Aorta (tissue), 5 donors: Measurements from ENCODE around the gene RPS18. TPM values are rescaled to one million over a fixed set of nuclear protein-coding genes. Genes with fewer than 3 reads are reported as not detected.
A peak's percentile ranks its signal among the peaks of the same experiment; 100 is the strongest.

Source experiments
- ATAC-seq: fragments of 200-7000 bp; cut with Tn5 transposase; one replicate; pipeline ENCODE4 v1.9.1; 2022; ENCODE audit warnings: moderate library complexity; ENCODE audit not compliant: low FRiP score
- DNase-seq, 2 donors: peaks; one replicate each; pipeline ENCODE4 v3.0.0-alpha.2; 2020
- H3K27ac ChIP-seq, 2 donors: one replicate each; pipeline ENCODE4 v1.5.1; 2013; ENCODE audit warnings: low read length in 2 of 2, mild to moderate bottlenecking in 2 of 2, moderate library complexity in 2 of 2, control low read depth in 1 of 2, inconsistent platforms in 1 of 2, low read depth in 1 of 2
- H3K27me3 ChIP-seq, 2 donors: one replicate each; pipeline ENCODE4 v1.6.1; 2013; ENCODE audit warnings: control low read depth in 1 of 2, low read length in 1 of 2, mild to moderate bottlenecking in 1 of 2, moderate library complexity in 1 of 2; ENCODE audit not compliant: insufficient read depth in 2 of 2, control insufficient read depth in 1 of 2
- H3K36me3 ChIP-seq, 2 donors: one replicate each; pipeline ENCODE4 v1.6.1; 2013; ENCODE audit warnings: control low read depth in 1 of 2, low read length in 1 of 2, mild to moderate bottlenecking in 1 of 2; ENCODE audit not compliant: insufficient read depth in 2 of 2, control insufficient read depth in 1 of 2
- H3K4me1 ChIP-seq, 2 donors: one replicate each; pipeline ENCODE4 v1.6.1; 2013; ENCODE audit warnings: low read length in 2 of 2, control low read depth in 1 of 2, mild to moderate bottlenecking in 1 of 2, moderate library complexity in 1 of 2; ENCODE audit not compliant: insufficient read depth in 2 of 2, control insufficient read depth in 1 of 2
- H3K4me3 ChIP-seq, 2 donors: one replicate each; pipeline ENCODE4 v1.5.1; 2013; ENCODE audit warnings: low read length in 2 of 2, control low read depth in 1 of 2, mild to moderate bottlenecking in 1 of 2
- H3K9me3 ChIP-seq: one replicate; pipeline ENCODE4 v1.6.1; 2013; ENCODE audit warnings: mild to moderate bottlenecking, low read length; ENCODE audit not compliant: control insufficient read depth
- WGBS, 2 donors: extraction: QIAGEN DNeasy Blood & Tissue Kit; methylation state at CpG; one replicate each; pipeline ENCODE4 v1.1.7; 2013; 5-methylcytosine and 5-hydroxymethylcytosine counted together
- intact Hi-C, 2 donors: fragments of 100-400 bp; cut with DNase I; formaldehyde crosslinking; loops; one replicate each; pipeline versions ENCODE4 v1.14.2 to v1.15.0; 2022
- microRNA-seq, 2 donors: library from miRNA; unstranded; fragments of <30 nt; microRNA quantifications; one replicate each; pipeline ENCODE4 v1.2.0, GENCODE V29; 2020
- polyA plus RNA-seq, 2 donors: library from polyadenylated mRNA; stranded (reverse); fragments of 200-250 nt; gene quantifications; one replicate each; pipeline ENCODE4 v1.2.3, GENCODE V29; 2013
- total RNA-seq, 2 donors: library from RNA; stranded (reverse); fragmentation: NEBNext Ultra II Directional; extraction: Animal tissue kit (Norgen Biotek cat#: 25700); gene quantifications; one replicate each; pipeline ENCODE4 v1.2.1, GENCODE V29; 2021
- donor health status: healthy with polysubstance abuse.
- donor health status: Bipolar disorder and iron deficiency.
- donor health status: DM: no; HTN: no; CAD: no.
- donor health status: DM: no; HTN: no; CAD: no.
- donor health status: DM: yes; HTN: yes; CAD: no.

The RPS18 gene
- total and polyA plus RNA-seq, 4 donors: 1,497 to 5,431 (median 2,893) TPM

DNA sequence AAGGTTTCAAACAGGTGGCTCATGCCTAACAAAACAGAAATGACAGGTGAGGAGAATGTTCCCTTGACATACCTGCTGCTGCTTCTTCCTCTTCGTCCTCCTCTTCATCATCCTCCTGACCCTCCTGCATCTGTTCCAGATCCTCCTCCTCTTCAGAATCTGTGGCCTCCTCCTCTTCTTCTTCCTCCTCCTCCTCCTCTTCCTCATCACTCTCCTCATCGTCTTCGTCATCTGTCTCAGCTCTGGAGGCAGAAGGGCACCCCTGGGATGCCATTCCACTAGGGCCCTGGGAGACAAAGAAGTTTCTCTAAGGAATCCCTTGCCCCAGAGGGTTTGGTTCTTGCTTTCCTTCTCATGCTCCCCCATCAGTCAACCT lies 48.1 kb downstream of the RPS18 start:
- no peaks in the 10 kb centered on the region for H3K9me3 ChIP-seq
- no peak for DNase-seq
- no peak overlapping the region for H3K4me3 ChIP-seq
- H3K27me3 ChIP-seq: no peaks in the 10 kb centered on the region
- intact Hi-C loops: loop anchor here in 1 of 2 donors (2.0 kb wide), 1 partner anchor 97 kb away; no protein-coding TSS in a partner anchor
- H3K36me3 ChIP-seq: peaks cover 0 to 2% of the 10 kb centered on the region in 2 donors
- no peak for ATAC-seq
- H3K27ac ChIP-seq: peak overlapping the region; percentile 16 to 28
- H3K4me1 ChIP-seq: peaks cover 0 to 4% of the 10 kb centered on the region in 2 donors
- WGBS, 2 donors: 78 to 85% methylated on average over 3 of the region's 3 CpGs

DNA sequence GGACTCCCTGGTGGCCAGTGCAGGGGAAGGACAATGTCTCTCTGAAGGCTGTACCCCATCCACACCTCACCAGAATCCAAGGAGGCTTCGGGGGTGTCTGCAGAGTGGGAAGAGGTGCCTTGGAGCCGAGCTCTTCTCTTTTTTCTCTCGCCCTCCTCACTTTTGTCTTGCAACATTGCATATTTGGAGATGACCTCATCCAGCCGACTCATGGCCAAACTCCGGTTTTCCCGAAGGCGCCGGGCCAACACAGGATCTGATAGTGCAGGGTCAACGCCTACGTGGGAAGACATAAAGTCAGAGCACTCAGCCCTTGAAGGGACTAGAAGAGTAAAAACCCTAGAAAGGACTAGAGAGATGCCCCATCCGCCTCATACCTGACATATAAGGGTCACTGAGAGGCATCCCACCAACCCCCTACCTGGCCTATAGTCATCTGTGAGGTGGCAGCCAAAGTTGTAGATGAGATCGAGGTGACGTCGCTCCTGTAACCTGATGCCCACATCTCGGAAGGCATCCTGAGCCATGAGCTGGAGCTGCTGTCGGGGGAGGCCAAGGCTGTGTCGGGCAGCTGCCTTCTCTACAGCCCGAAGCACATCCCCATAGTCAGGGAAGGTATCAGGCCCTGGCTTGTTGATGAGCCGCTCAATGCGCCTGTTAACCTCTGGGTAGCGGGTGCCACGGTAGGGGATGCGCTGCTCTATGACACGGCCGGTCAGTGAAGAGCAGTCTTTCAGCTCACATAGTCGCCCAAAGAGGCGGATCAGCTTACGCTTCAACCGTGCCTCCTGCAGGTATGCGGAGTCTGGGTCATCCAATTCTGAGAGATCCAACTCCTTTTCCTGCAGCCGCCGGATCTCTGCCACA lies 48.7 kb downstream of the RPS18 start:
- Histone ChIP-seq H3K36me3 (peaks cover 0 to 2% of the 10 kb centered on the region in 2 donors), H3K27ac (peak overlapping the region; percentile 16 to 28), H3K4me3 (no peak overlapping the region), H3K4me1 (peaks cover 0 to 4% of the 10 kb centered on the region in 2 donors), H3K27me3 (no peaks in the 10 kb centered on the region), H3K9me3 (no peaks in the 10 kb centered on the region)
- intact Hi-C loops: loop anchor here in 1 of 2 donors (2.0 kb wide), 1 partner anchor 96 kb away; no protein-coding TSS in a partner anchor
- no peak for ATAC-seq
- DNase-seq: peak; percentile 89 to 91
- 58 to 62% methylated on average over 32 of the region's 32 CpGs for WGBS, 2 donors

DNA sequence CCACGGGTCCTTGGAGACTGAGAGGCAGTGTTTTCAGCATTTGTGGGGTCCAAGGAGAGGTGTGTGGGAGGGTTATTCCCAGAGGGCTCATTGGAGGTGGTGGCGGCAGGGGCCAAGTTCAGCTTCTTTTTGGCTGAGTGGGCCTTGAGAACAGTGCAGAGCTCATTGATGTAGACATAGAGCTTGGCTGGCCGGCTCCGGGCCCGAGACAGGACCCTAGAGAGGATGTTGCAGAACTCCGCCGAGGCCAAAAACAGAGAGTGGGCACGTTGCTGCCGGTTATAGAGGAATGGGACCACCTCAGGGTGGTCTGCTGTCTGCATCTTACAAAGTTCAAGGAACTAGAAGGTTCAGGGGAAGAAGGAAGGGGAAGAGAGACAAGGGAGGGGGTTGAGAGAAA lies 49.4 kb downstream of the RPS18 start:
- intact Hi-C loops: loop anchor here in 1 of 2 donors (2.0 kb wide), 1 partner anchor 96 kb away; no protein-coding TSS in a partner anchor
- no peaks in the 10 kb centered on the region for H3K9me3 ChIP-seq
- no peak overlapping the region for H3K27ac ChIP-seq
- H3K36me3 ChIP-seq: peaks cover 0 to 2% of the 10 kb centered on the region in 2 donors
- ATAC-seq (no peak), DNase-seq (no peak)
- no peak overlapping the region for H3K4me3 ChIP-seq
- peaks cover 0 to 4% of the 10 kb centered on the region in 2 donors for H3K4me1 ChIP-seq
- WGBS, 2 donors: 68 to 73% methylated on average over 9 of the region's 9 CpGs
- H3K27me3 ChIP-seq: no peaks in the 10 kb centered on the region

DNA sequence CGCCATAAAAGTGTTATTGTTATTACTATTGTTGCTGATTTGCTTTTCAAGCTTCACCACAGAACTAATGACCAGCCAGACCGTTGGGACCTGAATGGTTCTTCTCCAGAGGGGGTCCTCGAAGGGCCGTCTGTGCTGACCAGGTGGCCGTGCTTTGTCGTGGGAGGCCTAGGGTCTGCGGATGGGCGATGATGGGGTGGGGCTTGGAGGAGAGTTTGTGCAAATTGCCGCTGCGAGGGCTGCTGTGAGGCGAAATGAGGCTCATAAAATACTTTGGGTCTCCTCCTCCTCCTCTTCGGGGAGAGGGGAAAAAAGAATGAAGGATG lies 51.7 kb downstream of the RPS18 start:
- no peaks in the 10 kb centered on the region for H3K27me3 ChIP-seq
- peaks cover 0 to 4% of the 10 kb centered on the region in 2 donors for H3K4me1 ChIP-seq
- H3K27ac ChIP-seq: peak overlapping the region in 1 of 2 donors; percentile 41
- peaks cover 0 to 2% of the 10 kb centered on the region in 2 donors for H3K36me3 ChIP-seq
- peak overlapping the region; percentile 43 to 48 for H3K4me3 ChIP-seq
- intact Hi-C loops: no loop called here
- ATAC-seq: no peak
- WGBS, 2 donors: 2 to 3% methylated on average over 12 of the region's 12 CpGs
- H3K9me3 ChIP-seq: no peaks in the 10 kb centered on the region
- DNase-seq: no peak

DNA sequence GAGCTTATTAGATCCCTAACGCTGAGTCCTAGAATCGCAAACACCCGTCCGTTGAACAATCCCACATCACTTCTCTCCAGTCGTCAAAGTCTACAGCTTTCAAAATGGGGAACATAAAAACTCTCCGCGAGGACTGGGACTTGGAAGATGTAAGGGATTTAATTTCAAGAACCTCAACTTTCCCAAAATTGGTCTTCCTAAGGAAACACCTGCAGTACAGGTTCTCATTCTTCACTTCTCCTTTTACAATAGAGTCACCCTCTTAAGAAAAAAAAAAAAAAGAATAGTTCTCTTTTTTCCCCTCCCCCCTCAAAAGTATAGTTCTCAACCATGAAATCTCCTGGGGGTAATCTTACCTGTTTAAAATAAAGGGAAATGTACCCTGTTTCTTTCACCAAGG lies 52.2 kb downstream of the RPS18 start:
- WGBS, 2 donors: 19 to 32% methylated on average over 7 of the region's 7 CpGs

More for the DNA sequence above, 52.2 kb downstream of the RPS18 start:
- no peak for ATAC-seq
- H3K9me3 ChIP-seq: no peaks in the 10 kb centered on the region
- H3K4me3 ChIP-seq: no peak overlapping the region
- H3K27ac ChIP-seq: no peak overlapping the region
- intact Hi-C loops: no loop called here
- peaks cover 0 to 2% of the 10 kb centered on the region in 2 donors for H3K36me3 ChIP-seq
- DNase-seq: no peak
- H3K4me1 ChIP-seq: peaks cover 0 to 4% of the 10 kb centered on the region in 2 donors
- H3K27me3 ChIP-seq: no peaks in the 10 kb centered on the region

Small RNA genes within 50 kb of the gene (microRNA-seq; reads per million reads assigned to microRNA genes)
- gene MIR6834 (0 to 0.99 reads per million in 2 donors), gene MIR6873 (0 reads per million in 2 donors)

Other genes with a start within 250 kb of the RPS18 start
- gene HLA-DPA1, start 198.4 kb upstream of the RPS18 start, total RNA-seq: 100 to 1,000 TPM; 122 to 203 TPM
- 10 to 100 TPM; 18.6 to 74.9 TPM for gene HLA-DPA1, start 198.4 kb upstream of the RPS18 start, polyA plus RNA-seq
- 100 to 1,000 TPM in 1 of 2 donors, 10 to 100 TPM in 1; 98.9 to 215 TPM for gene HLA-DPB1, start 196.1 kb upstream of the RPS18 start, total RNA-seq
- gene HLA-DPB1, start 196.1 kb upstream of the RPS18 start, polyA plus RNA-seq: 100 to 1,000 TPM in 1 of 2 donors, 10 to 100 TPM in 1; 45.4 to 113 TPM
- 1 to 10 TPM; 1.6 to 1.7 TPM for gene COL11A2, start 79.6 kb upstream of the RPS18 start, total RNA-seq
- 1 to 10 TPM in 1 of 2 donors, under 1 TPM in 1; 0.13 to 3.6 TPM for gene COL11A2, start 79.6 kb upstream of the RPS18 start, polyA plus RNA-seq
- gene RXRB, start 71.4 kb upstream of the RPS18 start, total RNA-seq: 10 to 100 TPM; 51.6 to 55.4 TPM
- 100 to 1,000 TPM in 1 of 2 donors, 10 to 100 TPM in 1; 14.1 to 120 TPM for gene RXRB, start 71.4 kb upstream of the RPS18 start, polyA plus RNA-seq
- gene SLC39A7, start 71.2 kb upstream of the RPS18 start, total RNA-seq: 10 to 100 TPM; 86.9 to 90.3 TPM
- 100 to 1,000 TPM in 1 of 2 donors, 10 to 100 TPM in 1; 59.7 to 102 TPM for gene SLC39A7, start 71.2 kb upstream of the RPS18 start, polyA plus RNA-seq
- gene HSD17B8, start 67.4 kb upstream of the RPS18 start, total RNA-seq: 1 to 10 TPM; 2.7 to 4.4 TPM
- 1 to 10 TPM; 4.4 to 8.8 TPM for gene HSD17B8, start 67.4 kb upstream of the RPS18 start, polyA plus RNA-seq
- gene RING1, start 63.6 kb upstream of the RPS18 start, total RNA-seq: 10 to 100 TPM; 34.1 to 38.1 TPM
- gene RING1, start 63.6 kb upstream of the RPS18 start, polyA plus RNA-seq: 10 to 100 TPM; 26.4 to 64.0 TPM
- gene VPS52, start 199 bp upstream of the RPS18 start, total RNA-seq: 10 to 100 TPM; 32.1 to 51.4 TPM
- gene VPS52, start 199 bp upstream of the RPS18 start, polyA plus RNA-seq: 10 to 100 TPM; 16.0 to 66.6 TPM
- 10 to 100 TPM; 12.7 to 14.3 TPM for gene B3GALT4, start 5.0 kb downstream of the RPS18 start, total RNA-seq
- 10 to 100 TPM in 1 of 2 donors, 1 to 10 TPM in 1; 8.3 to 17.0 TPM for gene B3GALT4, start 5.0 kb downstream of the RPS18 start, polyA plus RNA-seq
- 10 to 100 TPM; 40.6 TPM for gene WDR46, start 17.2 kb downstream of the RPS18 start, total RNA-seq
- 100 to 1,000 TPM in 1 of 2 donors, 10 to 100 TPM in 1; 24.5 to 143 TPM for gene WDR46, start 17.2 kb downstream of the RPS18 start, polyA plus RNA-seq
- 10 to 100 TPM; 19.8 to 23.7 TPM for gene PFDN6, start 17.5 kb downstream of the RPS18 start, total RNA-seq
- 100 to 1,000 TPM in 1 of 2 donors, 10 to 100 TPM in 1; 71.4 to 114 TPM for gene PFDN6, start 17.5 kb downstream of the RPS18 start, polyA plus RNA-seq
- gene RGL2, start 26.9 kb downstream of the RPS18 start, total RNA-seq: 100 to 1,000 TPM in 1 of 2 donors, 10 to 100 TPM in 1; 71.5 to 107 TPM
- gene RGL2, start 26.9 kb downstream of the RPS18 start, polyA plus RNA-seq: 100 to 1,000 TPM in 1 of 2 donors, 10 to 100 TPM in 1; 20.3 to 178 TPM
- gene TAPBP, start 42.0 kb downstream of the RPS18 start, total RNA-seq: 100 to 1,000 TPM in 1 of 2 donors, 10 to 100 TPM in 1; 73.9 to 113 TPM
- gene TAPBP, start 42.0 kb downstream of the RPS18 start, polyA plus RNA-seq: 10 to 100 TPM; 12.5 to 34.7 TPM
- 10 to 100 TPM; 21.3 TPM for gene ZBTB22, start 45.7 kb downstream of the RPS18 start, total RNA-seq
- gene ZBTB22, start 45.7 kb downstream of the RPS18 start, polyA plus RNA-seq: 10 to 100 TPM in 1 of 2 donors, 1 to 10 TPM in 1; 6.4 to 15.1 TPM
- gene DAXX, start 50.9 kb downstream of the RPS18 start, total RNA-seq: 10 to 100 TPM; 36.6 to 40.7 TPM
- 10 to 100 TPM; 21.5 to 31.5 TPM for gene DAXX, start 50.9 kb downstream of the RPS18 start, polyA plus RNA-seq
- gene KIFC1, start 119.7 kb downstream of the RPS18 start, total RNA-seq: 1 to 10 TPM; 1.3 to 2.0 TPM
- 1 to 10 TPM in 1 of 2 donors, not detected in 1; 1.5 TPM for gene KIFC1, start 119.7 kb downstream of the RPS18 start, polyA plus RNA-seq
- 10 to 100 TPM; 86.4 to 92.8 TPM for gene PHF1, start 138.9 kb downstream of the RPS18 start, total RNA-seq
- gene PHF1, start 138.9 kb downstream of the RPS18 start, polyA plus RNA-seq: 100 to 1,000 TPM in 1 of 2 donors, 10 to 100 TPM in 1; 49.8 to 218 TPM
- gene CUTA, start 146.0 kb downstream of the RPS18 start, total RNA-seq: 100 to 1,000 TPM in 1 of 2 donors, 10 to 100 TPM in 1; 89.9 to 111 TPM
- gene CUTA, start 146.0 kb downstream of the RPS18 start, polyA plus RNA-seq: 100 to 1,000 TPM; 120 to 191 TPM
- gene SYNGAP1, start 148.0 kb downstream of the RPS18 start, total RNA-seq: 10 to 100 TPM; 31.7 to 39.4 TPM
- 10 to 100 TPM in 1 of 2 donors, 1 to 10 TPM in 1; 4.4 to 16.4 TPM for gene SYNGAP1, start 148.0 kb downstream of the RPS18 start, polyA plus RNA-seq
- 1 to 10 TPM; 3.0 to 4.2 TPM for gene ZBTB9, start 182.5 kb downstream of the RPS18 start, total RNA-seq
- gene ZBTB9, start 182.5 kb downstream of the RPS18 start, polyA plus RNA-seq: 1 to 10 TPM; 1.4 to 1.5 TPM